Activated naive CD4-positive, alpha-beta T cell treated with anti-CD3 and anti-CD28 coated beads for 36 hours (primary cell): ENCODE results near the gene KAZN. TPM values are rescaled to one million over a fixed set of nuclear protein-coding genes. Genes with fewer than 3 reads are reported as not detected.

ENCODE experiments used
- CTCF ChIA-PET: fragments of 350-600 bp; sonication (Branson Sonifier 250); formaldehyde crosslinking; loops from one replicate; lab custom pipeline; 2021; ENCODE audit warnings: antibody characterized with exemption; lab: Charles Lee
- DNase-seq: peaks from one replicate; pipeline ENCODE4 v3.0.0-alpha.2; 2020
- H3K27ac Mint-ChIP-seq: one replicate; pipeline ENCODE4 v1.8.0; 2021; ENCODE audit warnings: mild to moderate bottlenecking, mixed read lengths
- H3K27me3 Mint-ChIP-seq: one replicate; pipeline ENCODE4 v1.8.0; 2021; ENCODE audit warnings: low read depth, mixed read lengths
- H3K36me3 Mint-ChIP-seq: one replicate; pipeline ENCODE4 v1.8.0; 2021; ENCODE audit warnings: low read depth, mixed read lengths
- H3K4me1 Mint-ChIP-seq: one replicate; pipeline ENCODE4 v1.8.0; 2021; ENCODE audit warnings: low read depth, mixed read lengths
- H3K4me3 Mint-ChIP-seq: one replicate; pipeline ENCODE4 v1.8.0; 2021; ENCODE audit warnings: mild to moderate bottlenecking, moderate library complexity, mixed read lengths
- H3K9me3 Mint-ChIP-seq: one replicate; pipeline ENCODE4 v1.8.0; 2021; ENCODE audit warnings: mixed read lengths
- intact Hi-C: fragments of 100-400 bp; cut with micrococcal nuclease; formaldehyde crosslinking; loops from one replicate; pipeline ENCODE4 v1.15.1; 2023
- total RNA-seq, 2 experiments: library from RNA; stranded (reverse); gene quantifications; one replicate each; pipeline ENCODE4 v1.2.3, GENCODE V29; 2021

The KAZN gene
- total RNA-seq, 2 experiments from 2014 or later, result 0.55 to 0.59 TPM

GRCh38 chr1:14606632-14607031, 8.1 kb downstream of the KAZN start:
- H3K27ac Mint-ChIP-seq, result no peak overlapping the region
- no peaks in the 10 kb centered on the region for H3K36me3 Mint-ChIP-seq
- DNase-seq, result no peak
- intact Hi-C loops, result no loop called here
- H3K4me1 Mint-ChIP-seq, result no peaks in the 10 kb centered on the region
- H3K27me3 Mint-ChIP-seq, result peaks cover 29% of the 10 kb centered on the region
- no peaks in the 10 kb centered on the region for H3K9me3 Mint-ChIP-seq
- CTCF ChIA-PET, result no interaction called here
- no peak overlapping the region for H3K4me3 Mint-ChIP-seq

DNA sequence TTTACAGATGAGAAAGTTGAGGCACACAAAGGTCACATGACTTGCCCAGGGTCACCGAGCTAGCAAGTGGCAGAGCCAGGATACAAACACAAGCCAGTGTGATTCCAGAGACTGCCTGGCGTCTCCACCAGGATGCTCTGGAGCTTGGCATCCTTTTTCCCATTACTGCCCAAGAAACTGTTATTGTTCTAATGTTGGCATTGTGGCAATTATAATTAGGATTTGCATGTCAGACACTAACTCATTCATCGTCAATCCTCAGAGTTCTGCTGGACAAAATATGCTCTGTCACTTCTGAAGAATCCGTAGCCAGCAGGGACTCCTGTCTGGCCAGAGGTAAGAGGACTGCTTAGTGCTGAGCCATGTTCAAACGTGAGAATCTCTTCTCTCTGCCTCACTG, 8.8 kb downstream of the KAZN start:
- CTCF ChIA-PET, result no interaction called here
- intact Hi-C loops, result no loop called here

GRCh38 chr1:14608308-14608707, 9.8 kb downstream of the KAZN start:
- Mint-ChIP-seq H3K4me1 (no peaks in the 10 kb centered on the region), H3K9me3 (no peaks in the 10 kb centered on the region), H3K27me3 (peaks cover 17% of the 10 kb centered on the region), H3K36me3 (no peaks in the 10 kb centered on the region), H3K4me3 (no peak overlapping the region), H3K27ac (no peak overlapping the region)
- DNase-seq, result no peak
- CTCF ChIA-PET, result no interaction called here
- intact Hi-C loops, result no loop called here

More for the DNA sequence above, 8.8 kb downstream of the KAZN start:
- Mint-ChIP-seq H3K4me3 (no peak overlapping the region), H3K27ac (no peak overlapping the region), H3K4me1 (no peaks in the 10 kb centered on the region), H3K27me3 (peaks cover 23% of the 10 kb centered on the region), H3K36me3 (no peaks in the 10 kb centered on the region), H3K9me3 (no peaks in the 10 kb centered on the region)
- no peak for DNase-seq

- CTCF ChIA-PET, result no interaction called here
- no peaks in the 10 kb centered on the region for H3K9me3 Mint-ChIP-seq
Measured at GRCh38 chr1:14610761-14611160, 12.3 kb downstream of the KAZN start.

DNA sequence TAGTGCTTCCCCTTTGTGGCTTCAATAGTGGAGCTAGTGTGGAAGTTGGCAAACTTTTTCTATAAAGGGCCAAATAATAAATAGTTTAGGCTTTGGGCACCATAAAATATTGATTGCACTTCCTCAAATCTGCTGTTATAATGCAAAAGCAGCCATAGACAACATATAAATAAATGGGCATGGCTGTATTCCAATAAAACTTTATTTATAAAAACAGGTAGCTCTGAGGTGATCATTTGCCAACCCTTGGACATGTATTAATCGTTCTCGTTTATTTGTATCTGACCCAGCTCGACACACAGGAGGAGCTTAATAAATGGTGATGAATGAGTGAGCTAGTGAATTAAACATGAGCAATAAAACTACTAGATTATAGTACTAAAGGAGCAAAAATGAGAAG, 13.3 kb downstream of the KAZN start:
- no peaks in the 10 kb centered on the region for H3K9me3 Mint-ChIP-seq
- H3K27me3 Mint-ChIP-seq, result peaks cover 12% of the 10 kb centered on the region
- intact Hi-C loops, result no loop called here
- no peaks in the 10 kb centered on the region for H3K36me3 Mint-ChIP-seq
- H3K4me1 Mint-ChIP-seq, result no peaks in the 10 kb centered on the region
- CTCF ChIA-PET, result no interaction called here
- H3K4me3 Mint-ChIP-seq, result no peak overlapping the region
- H3K27ac Mint-ChIP-seq, result no peak overlapping the region
- DNase-seq, result no peak

More at GRCh38 chr1:14610761-14611160, 12.3 kb downstream of the KAZN start:
- DNase-seq, result no peak
- no peak overlapping the region for H3K27ac Mint-ChIP-seq
- no peak overlapping the region for H3K4me3 Mint-ChIP-seq
- no peaks in the 10 kb centered on the region for H3K36me3 Mint-ChIP-seq
- H3K27me3 Mint-ChIP-seq, result peaks cover 12% of the 10 kb centered on the region
- no peaks in the 10 kb centered on the region for H3K4me1 Mint-ChIP-seq
- intact Hi-C loops, result no loop called here

DNA sequence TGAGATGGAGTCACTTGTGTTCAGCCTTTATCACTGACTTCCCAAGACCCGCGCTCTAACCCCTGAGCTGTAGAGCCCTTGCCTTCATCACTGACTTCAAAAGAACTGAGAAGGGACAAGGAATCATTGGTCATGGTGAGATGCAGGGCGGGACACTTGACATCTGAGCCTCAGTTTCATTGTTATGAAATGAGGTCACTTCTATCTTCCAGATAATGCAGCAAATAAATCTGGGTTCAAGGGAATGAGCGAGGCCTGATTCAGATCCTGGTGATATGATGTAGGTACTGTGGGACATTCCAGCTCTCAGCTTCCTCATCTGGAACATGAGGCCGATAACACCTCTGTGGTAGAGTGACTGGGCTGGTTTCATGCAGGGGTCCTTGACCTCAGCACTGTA, 13.8 kb downstream of the KAZN start:
- no peaks in the 10 kb centered on the region for H3K9me3 Mint-ChIP-seq

DNA sequence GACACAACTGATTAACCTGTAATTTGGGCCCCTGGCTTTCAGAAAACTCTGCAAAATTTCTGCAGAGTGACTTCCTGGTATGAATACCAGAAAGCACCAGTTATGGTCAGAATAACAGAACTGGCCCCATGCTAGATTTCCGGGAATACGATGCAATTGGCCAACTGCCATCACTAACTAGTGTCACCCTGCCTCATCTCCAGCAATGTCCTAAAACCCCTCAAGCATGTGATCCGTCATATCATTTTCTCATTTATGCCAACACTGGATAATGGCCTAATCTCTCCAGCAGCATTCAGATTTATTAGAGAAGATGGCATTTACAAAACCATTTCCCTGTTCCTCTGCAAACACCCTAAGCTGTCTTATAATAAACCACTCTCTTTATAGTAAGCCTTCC, 15.4 kb downstream of the KAZN start:
- no peak overlapping the region for H3K27ac Mint-ChIP-seq
- DNase-seq, result no peak
- H3K27me3 Mint-ChIP-seq, result peaks cover 11% of the 10 kb centered on the region
- H3K4me1 Mint-ChIP-seq, result no peaks in the 10 kb centered on the region
- intact Hi-C loops, result no loop called here
- CTCF ChIA-PET, result no interaction called here
- H3K9me3 Mint-ChIP-seq, result peaks cover 6% of the 10 kb centered on the region
- no peak overlapping the region for H3K4me3 Mint-ChIP-seq
- H3K36me3 Mint-ChIP-seq, result no peaks in the 10 kb centered on the region

More for the DNA sequence above, 13.8 kb downstream of the KAZN start:
- Mint-ChIP-seq H3K36me3 (no peaks in the 10 kb centered on the region), H3K4me1 (no peaks in the 10 kb centered on the region), H3K27me3 (peaks cover 8% of the 10 kb centered on the region), H3K27ac (no peak overlapping the region), H3K4me3 (no peak overlapping the region)
- CTCF ChIA-PET, result no interaction called here
- intact Hi-C loops, result no loop called here
- DNase-seq, result no peak

GRCh38 chr1:14614341-14614740, 15.9 kb downstream of the KAZN start:
- peaks cover 11% of the 10 kb centered on the region for H3K27me3 Mint-ChIP-seq
- H3K4me3 Mint-ChIP-seq, result no peak overlapping the region

DNA sequence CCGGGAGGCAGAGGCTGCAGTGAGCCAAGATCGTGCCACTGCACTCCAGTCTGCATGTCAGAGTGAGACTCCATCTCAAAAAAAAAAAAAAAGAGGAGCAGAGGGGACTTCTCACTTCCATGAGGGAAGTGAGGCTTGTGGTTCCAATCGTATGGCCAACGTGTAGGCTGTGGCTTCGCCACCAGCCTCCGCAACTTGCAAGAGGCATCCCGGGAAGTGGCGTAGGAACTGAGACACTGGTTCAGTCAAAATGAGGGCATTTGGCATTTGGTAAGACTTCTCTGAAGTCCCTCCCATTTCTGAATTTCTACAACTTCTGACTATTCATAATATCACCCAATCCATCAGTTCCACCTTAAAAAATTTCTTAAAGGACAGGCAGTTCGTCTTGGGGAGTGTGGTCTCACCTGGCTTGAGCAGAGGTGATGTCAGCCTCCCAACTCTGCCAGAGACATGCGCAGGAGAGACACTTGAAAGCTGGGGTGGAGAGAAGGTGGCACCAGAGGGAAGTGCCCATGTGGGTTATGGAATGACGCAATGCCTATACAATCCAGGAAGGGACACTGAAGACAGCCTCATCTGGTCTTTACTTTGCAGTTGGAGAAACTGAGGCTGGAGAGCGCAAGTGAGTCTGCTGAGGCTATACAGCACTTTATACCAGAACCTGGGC, 17.2 kb downstream of the KAZN start:
- no peak for DNase-seq
- no peak overlapping the region for H3K27ac Mint-ChIP-seq
- intact Hi-C loops, result no loop called here
- peaks cover 10% of the 10 kb centered on the region for H3K9me3 Mint-ChIP-seq
- H3K4me1 Mint-ChIP-seq, result no peaks in the 10 kb centered on the region
- H3K27me3 Mint-ChIP-seq, result peaks cover 7% of the 10 kb centered on the region
- no peak overlapping the region for H3K4me3 Mint-ChIP-seq
- CTCF ChIA-PET, result no interaction called here
- no peaks in the 10 kb centered on the region for H3K36me3 Mint-ChIP-seq

More at GRCh38 chr1:14614341-14614740, 15.9 kb downstream of the KAZN start:
- no peaks in the 10 kb centered on the region for H3K36me3 Mint-ChIP-seq
- H3K9me3 Mint-ChIP-seq, result peaks cover 6% of the 10 kb centered on the region
- CTCF ChIA-PET, result no interaction called here
- intact Hi-C loops, result no loop called here
- DNase-seq, result no peak
- no peaks in the 10 kb centered on the region for H3K4me1 Mint-ChIP-seq
- H3K27ac Mint-ChIP-seq, result no peak overlapping the region

DNA sequence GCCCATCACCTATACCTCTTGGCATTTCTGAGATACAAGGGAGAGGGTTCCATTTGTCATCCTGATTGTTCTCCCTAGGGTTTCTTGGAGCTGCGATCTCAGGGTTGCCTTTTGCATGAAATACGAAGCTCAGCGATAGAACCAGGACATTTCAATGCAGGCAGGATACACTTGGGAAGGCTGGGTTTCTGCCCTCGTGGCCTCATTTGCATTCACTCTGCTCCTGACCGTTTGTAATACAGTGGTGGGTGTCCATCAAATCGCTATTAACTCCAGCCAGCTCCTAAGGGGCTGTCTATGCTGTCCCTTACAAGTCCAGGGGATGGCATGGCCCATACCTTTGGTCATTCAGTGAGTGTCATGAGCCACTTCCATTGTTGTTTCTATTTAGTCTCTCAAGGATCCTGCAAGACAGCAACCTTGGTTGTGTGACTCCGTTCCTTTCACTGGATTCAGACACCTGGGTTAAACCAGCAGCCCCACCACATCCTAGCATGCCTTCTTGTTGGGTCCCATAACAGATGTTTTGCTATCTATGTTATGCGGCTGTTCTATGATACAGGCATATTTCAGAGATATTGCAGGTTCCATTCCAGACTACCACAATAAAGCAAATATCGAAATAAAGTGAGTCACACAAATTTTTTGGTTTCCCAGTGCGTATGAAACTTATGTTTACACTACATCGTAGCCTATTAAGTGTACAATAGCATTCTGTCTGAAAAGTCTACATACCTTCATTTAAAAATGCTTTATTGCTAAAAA, 18.3 kb downstream of the KAZN start:
- intact Hi-C loops, result no loop called here
- Mint-ChIP-seq H3K36me3 (no peaks in the 10 kb centered on the region), H3K4me1 (no peaks in the 10 kb centered on the region), H3K9me3 (peaks cover 12% of the 10 kb centered on the region), H3K27ac (no peak overlapping the region), H3K4me3 (no peak overlapping the region), H3K27me3 (peaks cover 5% of the 10 kb centered on the region)
- DNase-seq, result no peak
- CTCF ChIA-PET, result no interaction called here

- H3K4me1 Mint-ChIP-seq, result no peaks in the 10 kb centered on the region
- CTCF ChIA-PET, result no interaction called here
- intact Hi-C loops, result no loop called here
Measured at GRCh38 chr1:14617791-14618190, 19.3 kb downstream of the KAZN start.

GRCh38 chr1:14620941-14621340, 22.5 kb downstream of the KAZN start:
- Mint-ChIP-seq H3K36me3 (no peaks in the 10 kb centered on the region), H3K27me3 (peaks cover 7% of the 10 kb centered on the region), H3K27ac (no peak overlapping the region), H3K4me3 (no peak overlapping the region), H3K9me3 (peaks cover 16% of the 10 kb centered on the region), H3K4me1 (no peaks in the 10 kb centered on the region)
- CTCF ChIA-PET, result interaction anchor here (0.8 kb wide), 1 partner anchor 19 kb away, joined by 3 read pairs; no protein-coding TSS in a partner anchor
- no peak for DNase-seq
- intact Hi-C loops, result no loop called here

More at GRCh38 chr1:14617791-14618190, 19.3 kb downstream of the KAZN start:
- peaks cover 5% of the 10 kb centered on the region for H3K27me3 Mint-ChIP-seq
- DNase-seq, result no peak
- H3K9me3 Mint-ChIP-seq, result peaks cover 12% of the 10 kb centered on the region
- H3K36me3 Mint-ChIP-seq, result no peaks in the 10 kb centered on the region
- no peak overlapping the region for H3K4me3 Mint-ChIP-seq
- H3K27ac Mint-ChIP-seq, result no peak overlapping the region

DNA sequence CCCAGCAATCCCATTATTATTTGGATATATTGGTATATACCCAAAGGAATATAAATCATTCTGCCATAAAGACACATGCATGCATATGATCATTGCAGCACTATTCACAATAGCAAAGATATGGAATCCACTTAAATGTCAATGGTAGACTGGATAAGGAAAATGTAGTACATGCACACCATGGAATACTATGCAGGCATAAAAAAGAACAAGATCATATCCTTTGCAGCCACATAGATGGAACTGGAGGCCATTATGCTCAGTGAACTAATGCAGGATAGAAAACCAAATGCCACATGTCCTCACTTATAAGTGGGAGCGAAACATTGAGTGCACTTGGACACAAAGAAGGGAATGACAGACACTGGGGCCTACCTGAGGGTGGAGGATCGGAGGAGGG, 24.6 kb downstream of the KAZN start:
- Mint-ChIP-seq H3K36me3 (no peaks in the 10 kb centered on the region), H3K9me3 (peaks cover 16% of the 10 kb centered on the region), H3K27ac (no peak overlapping the region), H3K4me3 (no peak overlapping the region), H3K27me3 (peaks cover 4% of the 10 kb centered on the region), H3K4me1 (no peaks in the 10 kb centered on the region)
- CTCF ChIA-PET, result no interaction called here
- DNase-seq, result no peak
- intact Hi-C loops, result no loop called here
